CD14-positive monocyte (primary cell): ENCODE results near the gene KANSL1L. TPM values are rescaled to one million over a fixed set of nuclear protein-coding genes. Genes with fewer than 3 reads are reported as not detected.

Experiments
- DNase-seq, 3 donors: peaks; one replicate each; pipeline ENCODE4 v3.0.0-alpha.2; 2011 to 2022
- H2AFZ ChIP-seq: 2 replicates; pipeline ENCODE4 v1.6.0; 2012; ENCODE audit warnings: mild to moderate bottlenecking, low read depth, low read length, inconsistent platforms; ENCODE audit not compliant: insufficient read depth, poor library complexity, severe bottlenecking
- H3K27ac ChIP-seq, 2 donors: 1 replicate in 1 of 2; 2 replicates in 1 of 2; pipeline ENCODE4 v1.5.1; 2012 to 2013; ENCODE audit warnings: low read length in 2 of 2, control low read depth in 1 of 2, inconsistent platforms in 1 of 2, low read depth in 1 of 2, mild to moderate bottlenecking in 1 of 2
- H3K27me3 ChIP-seq, 2 donors: one replicate each; pipeline versions ENCODE4 v1.6.0 to v1.6.1; 2011 to 2013; ENCODE audit warnings: low read length in 2 of 2; ENCODE audit not compliant: control insufficient read depth in 2 of 2, insufficient read depth in 2 of 2
- H3K36me3 ChIP-seq, 2 donors: replicated peaks in 1 of 2; 1 replicate in 1 of 2; 2 replicates in 1 of 2; pipeline versions ENCODE4 v1.5.1 to v1.6.1; 2012 to 2013; ENCODE audit warnings: low read length in 2 of 2, control low read depth in 1 of 2, inconsistent platforms in 1 of 2, mild to moderate bottlenecking in 1 of 2; ENCODE audit not compliant: insufficient read depth in 2 of 2, control insufficient read depth in 1 of 2
- H3K4me1 ChIP-seq, 2 donors: 1 replicate in 1 of 2; 2 replicates in 1 of 2; pipeline versions ENCODE4 v1.5.1 to v1.6.1; 2012 to 2013; ENCODE audit warnings: low read length in 2 of 2, control low read depth in 1 of 2, inconsistent platforms in 1 of 2, mild to moderate bottlenecking in 1 of 2, moderate library complexity in 1 of 2; ENCODE audit not compliant: insufficient read depth in 2 of 2, control insufficient read depth in 1 of 2
- H3K4me2 ChIP-seq: replicated peaks from 2 replicates; pipeline ENCODE3; 2012; ENCODE audit warnings: low read length, moderate library complexity, mild to moderate bottlenecking; ENCODE audit not compliant: poor library complexity, severe bottlenecking; ENCODE audit errors: extremely low read depth
- H3K4me3 ChIP-seq, 3 experiments: fragments of 200-600 bp in 1 of 3; sonication (generic) in 1 of 3; replicated peaks in 1 of 3; 1 replicate in 2 of 3; 2 replicates in 1 of 3; pipeline ENCODE4 v1.5.1; 2011 to 2013; ENCODE audit warnings: low read length in 3 of 3, mild to moderate bottlenecking in 3 of 3, control low read depth in 2 of 3, low read depth in 2 of 3, inconsistent platforms in 1 of 3, moderate library complexity in 1 of 3
- H3K79me2 ChIP-seq: 2 replicates; pipeline ENCODE4 v1.6.0; 2012; ENCODE audit warnings: mild to moderate bottlenecking, control low read depth, inconsistent platforms, low read length, moderate library complexity; ENCODE audit not compliant: insufficient read depth
- H3K9ac ChIP-seq: 2 replicates; pipeline ENCODE4 v1.6.0; 2017; ENCODE audit warnings: low read length, mild to moderate bottlenecking; ENCODE audit not compliant: insufficient read depth, poor library complexity, severe bottlenecking
- H3K9me3 ChIP-seq, 2 donors: replicated peaks in 1 of 2; 1 replicate in 1 of 2; 2 replicates in 1 of 2; pipeline versions ENCODE4 v1.5.1 to v1.6.1; 2012 to 2013; ENCODE audit warnings: low read length in 2 of 2, control low read depth in 1 of 2; ENCODE audit not compliant: control insufficient read depth in 1 of 2, insufficient read depth in 1 of 2
- H4K20me1 ChIP-seq: 2 replicates; pipeline ENCODE4 v1.6.0; 2012; ENCODE audit warnings: mild to moderate bottlenecking, low read length, control low read depth, moderate library complexity; ENCODE audit not compliant: insufficient read depth
- H3K27ac Mint-ChIP-seq, 7 donors: one replicate each; pipeline ENCODE4 v1.8.0; 2020; ENCODE audit warnings: mild to moderate bottlenecking in 7 of 7, mixed read lengths in 7 of 7, moderate library complexity in 6 of 7, inconsistent platforms in 2 of 7
- H3K27me3 Mint-ChIP-seq, 3 donors: one replicate each; pipeline ENCODE4 v1.8.0; 2021 to 2022; ENCODE audit warnings: low read depth in 3 of 3, mild to moderate bottlenecking in 3 of 3, mixed read lengths in 3 of 3, moderate library complexity in 3 of 3, inconsistent platforms in 1 of 3
- H3K36me3 Mint-ChIP-seq, 2 donors: one replicate each; pipeline ENCODE4 v1.8.0; 2020; ENCODE audit warnings: mixed read lengths in 2 of 2, inconsistent platforms in 1 of 2, mild to moderate bottlenecking in 1 of 2
- H3K4me1 Mint-ChIP-seq: one replicate; pipeline ENCODE4 v1.8.0; 2020; ENCODE audit warnings: mild to moderate bottlenecking, mixed read lengths
- H3K4me3 Mint-ChIP-seq, 2 donors: one replicate each; pipeline ENCODE4 v1.8.0; 2020; ENCODE audit warnings: mild to moderate bottlenecking in 2 of 2, mixed read lengths in 2 of 2, moderate library complexity in 1 of 2
- H3K9me3 Mint-ChIP-seq, 7 donors: one replicate each; pipeline ENCODE4 v1.8.0; 2020 to 2022; ENCODE audit warnings: mixed read lengths in 7 of 7, mild to moderate bottlenecking in 6 of 7, moderate library complexity in 6 of 7, inconsistent platforms in 2 of 7
- CTCF ChIP-seq: fragments of 200-600 bp; IDR thresholded peaks from one replicate; pipeline ENCODE4 v1.8.0; 2022; ENCODE audit warnings: antibody characterized with exemption, mild to moderate bottlenecking
- WGBS: methylation state at CpG from one replicate; pipeline ENCODE4 v1.1.5; 2013; ENCODE audit warnings: missing lambda C conversion rate; ENCODE audit not compliant: insufficient coverage; 5-methylcytosine and 5-hydroxymethylcytosine counted together
- intact Hi-C, 2 donors: fragments of 100-400 bp; cut with micrococcal nuclease; formaldehyde crosslinking; loops; one replicate each; pipeline versions ENCODE4 v1.15.0 to v1.15.1; 2023
- polyA minus RNA-seq: library from RNA; depleted of rRNA, polyadenylated mRNA; stranded (reverse); fragments of >200 nt; gene quantifications from 2 replicates; pipeline ENCODE4 v1.2.3, GENCODE V29; 2012
- polyA plus RNA-seq, 3 donors: library from polyadenylated mRNA; depleted of rRNA in 1 of 3; unstranded in 2 of 3; stranded (reverse) in 1 of 3; fragments of 300-500 nt in 2 of 3; fragments of >200 nt in 1 of 3; fragmentation: Illumina TruSeq in 2 of 3; gene quantifications; 1 replicate in 2 of 3; 2 replicates in 1 of 3; pipeline ENCODE4 v1.2.3, GENCODE V29; 2012 to 2021
- total RNA-seq, 12 experiments: library from RNA in 1 of 12; stranded (reverse) in 1 of 12; fragments of 120-200 nt in 1 of 12; gene quantifications; one replicate each; pipeline ENCODE4 v1.2.4 and lab custom pipeline; 2013 to 2026; ENCODE audit warnings: mixed read lengths in 6 of 12, inconsistent platforms in 1 of 12

The KANSL1L gene
- total RNA-seq (2013): 22.2 TPM
- 10 to 100 TPM in 1 of 3 donors, 1 to 10 TPM in 1, under 1 TPM in 1; 1.00 to 11.6 (median 1.3) TPM for polyA plus RNA-seq
- polyA minus RNA-seq: 8.3 and 14.9 TPM in 2 replicates
- total RNA-seq (lab: John Stamatoyannopoulos, UW): 50.5 to 84.6 (median 62.9) reads per million in 11 experiments

DNA sequence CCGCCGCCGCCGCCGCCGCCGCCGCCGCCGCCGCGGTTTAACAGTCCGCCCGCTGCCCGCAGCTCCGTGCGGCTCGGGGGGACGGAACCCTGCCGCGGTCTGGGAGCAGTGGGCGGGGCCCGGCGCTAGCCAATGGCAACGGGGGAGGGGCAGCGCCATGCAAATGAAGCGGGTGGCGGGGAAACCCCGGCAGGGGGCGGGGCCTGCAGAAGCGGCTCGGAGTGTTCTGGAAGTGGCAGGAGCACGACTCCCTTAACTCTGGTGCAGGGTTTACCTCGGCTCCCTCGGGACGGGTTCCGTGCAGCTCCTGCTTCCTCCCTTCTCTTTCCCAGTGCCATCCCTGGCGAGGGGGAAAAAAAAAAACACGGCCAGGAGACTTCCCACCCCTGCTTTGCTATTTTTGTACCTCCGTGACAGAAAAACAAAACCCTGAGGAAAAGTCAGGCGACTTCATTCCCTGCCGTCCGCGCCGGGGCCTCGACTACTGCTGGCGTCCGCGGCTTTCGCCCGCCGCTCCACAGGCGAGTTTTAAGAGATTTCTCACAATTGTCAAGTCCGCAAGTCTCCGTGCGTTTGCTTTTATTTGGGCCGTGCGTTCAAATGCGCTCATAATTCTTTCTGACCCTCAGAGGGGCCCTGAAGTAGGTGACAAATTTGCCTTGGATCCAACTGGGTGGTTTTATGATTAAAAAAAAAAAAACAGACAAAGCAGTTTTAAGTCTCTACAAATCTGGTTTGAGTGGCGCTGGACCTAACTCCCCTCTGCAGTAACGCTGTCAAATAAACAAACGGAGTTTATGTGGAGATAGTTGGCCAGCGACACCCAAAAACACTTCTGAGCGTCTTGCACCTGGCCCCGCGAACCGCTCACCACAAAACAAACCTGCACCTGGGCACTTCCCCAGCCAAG, at the start of gene KANSL1L:
TSS of gene KANSL1L (minus strand) at position 101 of the 910 bp plus-strand sequence. CDS start 16,827 bp downstream, outside the sequence.
- Histone ChIP-seq H3K27ac (peak within 1 kb of the TSS; percentile 97 to 99), H3K36me3 (no peaks in the 10 kb centered on the region), H3K9ac (peak within 1 kb of the TSS; percentile 97), H3K4me2 (peak within 1 kb of the TSS; percentile 97), H2AFZ (peak within 1 kb of the TSS; percentile 91), H3K27me3 (peaks cover 6 to 8% of the 10 kb centered on the region in 2 donors), H3K4me3 (peak within 1 kb of the TSS; percentile 96 to 98 (median 97)), H4K20me1 (no peaks in the 10 kb centered on the region), H3K4me1 (peaks cover 9 to 25% of the 10 kb centered on the region in 2 donors), H3K9me3 (no peaks in the 10 kb centered on the region), H3K79me2 (peaks cover 40% of the 10 kb centered on the region)
- under 1% methylated on average over 62 of the region's 67 CpGs for WGBS
- Mint-ChIP-seq H3K27ac (peak within 1 kb of the TSS; percentile 99 to 100 (median 100)), H3K9me3 (peaks cover 0 to 2% (median 0%) of the 10 kb centered on the region in 7 donors), H3K27me3 (peaks cover 8 to 16% (median 8%) of the 10 kb centered on the region in 3 donors), H3K4me3 (peak within 1 kb of the TSS; percentile 97 to 99), H3K4me1 (peaks cover 22% of the 10 kb centered on the region), H3K36me3 (no peaks in the 10 kb centered on the region)
- peak; percentile 94 to 96 (median 94) for DNase-seq
- no peak for TF ChIP-seq CTCF
- intact Hi-C loops: loop anchor here (2.0 to 5.0 kb wide), 2 partner anchors 169 kb away; partner anchors contain the start of gene RPE (in 2 of the 2)

DNA sequence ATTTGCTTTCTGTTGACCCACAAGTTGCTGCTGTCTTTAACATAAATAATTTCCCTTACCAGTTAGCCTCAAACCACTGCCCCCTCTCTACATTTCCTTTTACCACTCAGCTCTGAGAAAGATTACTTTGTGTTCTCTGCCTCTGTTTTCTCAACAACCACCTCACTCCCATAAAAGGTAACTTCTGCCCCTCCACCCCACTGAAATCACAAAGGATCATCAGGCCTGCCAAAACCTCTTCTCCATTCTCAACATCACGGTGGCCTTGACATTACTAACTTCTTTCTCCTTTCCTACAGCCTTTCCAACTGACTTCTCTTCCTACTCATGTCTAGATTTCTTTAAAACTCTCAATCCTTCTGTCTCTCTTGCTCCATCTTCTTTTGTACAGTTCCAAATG, 43.9 kb upstream of the KANSL1L start:
- H3K4me3 ChIP-seq: no peak overlapping the region
- intact Hi-C loops: no loop called here
- H3K79me2 ChIP-seq: no peaks in the 10 kb centered on the region
- H3K36me3 ChIP-seq: no peaks in the 10 kb centered on the region
- no peaks in the 10 kb centered on the region for H3K4me1 ChIP-seq
- Mint-ChIP-seq H3K27me3 (peaks cover 0 to 6% (median 3%) of the 10 kb centered on the region in 3 donors), H3K4me3 (no peak overlapping the region), H3K9me3 (peaks cover 0 to 2% (median 0%) of the 10 kb centered on the region in 7 donors), H3K36me3 (no peaks in the 10 kb centered on the region), H3K4me1 (no peaks in the 10 kb centered on the region), H3K27ac (no peak overlapping the region)
- DNase-seq: no peak
- peaks cover 0 to 2% of the 10 kb centered on the region in 2 donors for H3K27me3 ChIP-seq
- H4K20me1 ChIP-seq: no peaks in the 10 kb centered on the region
- TF ChIP-seq CTCF: no peak
- no peak overlapping the region for H2AFZ ChIP-seq
- no peaks in the 10 kb centered on the region for H3K9me3 ChIP-seq
- WGBS: 0% methylated on average over 1 of the region's 1 CpG
- no peak overlapping the region for H3K9ac ChIP-seq
- no peak overlapping the region for H3K4me2 ChIP-seq
- H3K27ac ChIP-seq: no peak overlapping the region
